Fibroblast of villous mesenchyme (primary cell): ENCODE data around the gene BPIFA2. TPM values are rescaled to one million over a fixed set of nuclear protein-coding genes. Genes with fewer than 3 reads are reported as not detected.
"Not testable (repeated sequence)": the region's sequence is repeated elsewhere in the genome, so short reads cannot be mapped to it uniquely, and the experiment has no call there.

ENCODE experiments used
- DNase-seq: peaks from one replicate; pipeline ENCODE4 v3.0.0-alpha.2; 2010; ENCODE audit warnings: low read depth
- H3K4me3 ChIP-seq: 2 replicates; pipeline ENCODE4 v1.5.1; 2011; ENCODE audit warnings: low read depth, mild to moderate bottlenecking, low read length
- total RNA-seq: library from RNA; depleted of rRNA; stranded (reverse); fragments of >200 nt; gene quantifications from 2 replicates; pipeline ENCODE4 v1.2.3, GENCODE V29; 2012
- TF ChIP-seq, protein P1 (sequence below): IDR thresholded peaks from 2 replicates; pipeline ENCODE4 v1.5.1; 2012; ENCODE audit warnings: low read depth, mild to moderate bottlenecking, low read length; ENCODE audit not compliant: insufficient read depth

Gene BPIFA2, protein sequence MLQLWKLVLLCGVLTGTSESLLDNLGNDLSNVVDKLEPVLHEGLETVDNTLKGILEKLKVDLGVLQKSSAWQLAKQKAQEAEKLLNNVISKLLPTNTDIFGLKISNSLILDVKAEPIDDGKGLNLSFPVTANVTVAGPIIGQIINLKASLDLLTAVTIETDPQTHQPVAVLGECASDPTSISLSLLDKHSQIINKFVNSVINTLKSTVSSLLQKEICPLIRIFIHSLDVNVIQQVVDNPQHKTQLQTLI
- not detected in 2 replicates for total RNA-seq

DNA sequence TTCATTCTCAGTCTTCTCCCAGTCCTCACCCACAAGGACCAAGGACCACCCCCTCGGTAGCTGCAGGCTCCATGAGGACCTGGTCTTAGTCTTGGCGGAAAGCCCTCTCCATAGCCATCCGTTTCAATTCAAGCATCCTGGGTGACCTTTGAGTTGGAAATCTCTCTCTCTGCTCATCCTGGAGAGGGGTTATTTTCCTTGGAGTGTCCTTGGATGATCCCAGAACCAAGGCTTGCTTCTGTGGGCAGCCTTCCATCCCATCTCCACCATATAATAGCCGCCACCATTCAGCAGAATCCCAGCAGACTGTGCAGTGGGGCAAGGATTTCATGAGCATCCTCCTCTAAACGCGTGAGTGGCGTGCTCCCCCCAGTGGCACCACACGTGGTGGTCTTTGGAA lies at the start of gene BPIFA2:
BPIFA2 (plus strand) TSS at position 301 of the 400 bp plus-strand sequence. CDS start 987 bp downstream, outside the sequence.
- TF ChIP-seq, protein P1, sequence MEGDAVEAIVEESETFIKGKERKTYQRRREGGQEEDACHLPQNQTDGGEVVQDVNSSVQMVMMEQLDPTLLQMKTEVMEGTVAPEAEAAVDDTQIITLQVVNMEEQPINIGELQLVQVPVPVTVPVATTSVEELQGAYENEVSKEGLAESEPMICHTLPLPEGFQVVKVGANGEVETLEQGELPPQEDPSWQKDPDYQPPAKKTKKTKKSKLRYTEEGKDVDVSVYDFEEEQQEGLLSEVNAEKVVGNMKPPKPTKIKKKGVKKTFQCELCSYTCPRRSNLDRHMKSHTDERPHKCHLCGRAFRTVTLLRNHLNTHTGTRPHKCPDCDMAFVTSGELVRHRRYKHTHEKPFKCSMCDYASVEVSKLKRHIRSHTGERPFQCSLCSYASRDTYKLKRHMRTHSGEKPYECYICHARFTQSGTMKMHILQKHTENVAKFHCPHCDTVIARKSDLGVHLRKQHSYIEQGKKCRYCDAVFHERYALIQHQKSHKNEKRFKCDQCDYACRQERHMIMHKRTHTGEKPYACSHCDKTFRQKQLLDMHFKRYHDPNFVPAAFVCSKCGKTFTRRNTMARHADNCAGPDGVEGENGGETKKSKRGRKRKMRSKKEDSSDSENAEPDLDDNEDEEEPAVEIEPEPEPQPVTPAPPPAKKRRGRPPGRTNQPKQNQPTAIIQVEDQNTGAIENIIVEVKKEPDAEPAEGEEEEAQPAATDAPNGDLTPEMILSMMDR, result no peak
- DNase-seq, result no peak
- no peak within 1 kb of the TSS for H3K4me3 ChIP-seq

DNA sequence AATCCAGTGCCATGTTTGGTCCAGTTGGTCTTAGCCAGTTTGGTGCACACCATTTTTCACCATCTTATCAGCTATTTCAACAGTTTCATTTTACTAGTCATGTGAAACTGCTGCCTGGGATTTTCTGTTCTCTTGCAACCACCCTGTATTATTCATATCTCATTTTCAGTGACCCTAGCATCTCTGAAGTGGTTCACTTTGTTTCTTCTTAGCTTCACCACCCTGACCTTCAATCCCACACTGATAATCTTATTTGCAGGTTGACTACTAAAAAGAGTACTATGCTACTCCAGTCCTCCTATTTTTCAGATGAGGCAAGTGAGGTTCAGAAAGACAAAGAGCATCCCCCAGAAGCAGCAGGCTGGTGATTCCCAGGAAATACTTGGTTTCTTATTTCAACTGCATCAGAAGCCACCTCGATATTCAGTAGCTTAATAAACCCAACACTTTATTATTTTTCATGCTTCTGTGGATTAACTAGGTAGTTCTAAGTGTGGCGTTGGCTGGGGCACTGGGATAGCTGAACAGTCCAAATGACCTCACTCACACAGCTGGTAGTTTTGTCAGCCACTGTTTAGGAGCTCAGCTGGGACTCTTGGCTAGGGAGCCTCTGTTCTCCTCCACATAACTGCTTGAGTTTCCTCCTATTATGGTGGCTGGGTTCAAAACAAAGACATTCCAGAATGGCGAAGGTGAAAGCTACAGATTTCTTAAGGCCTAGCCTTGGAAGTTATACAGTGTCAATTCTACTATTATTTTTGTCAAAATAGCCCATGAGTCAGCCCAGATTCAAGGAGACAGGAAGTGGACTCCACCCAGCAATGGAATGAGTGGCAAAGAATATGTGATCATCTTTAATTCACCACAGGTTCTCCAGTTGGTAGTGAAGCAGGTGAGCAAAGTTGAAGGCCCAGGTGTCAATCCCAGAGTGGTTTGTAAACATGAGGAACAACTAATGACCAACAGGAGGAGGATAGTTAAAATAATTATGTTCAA lies 47.9 kb upstream of the BPIFA2 start:
- TF ChIP-seq, protein P1, result no peak
- H3K4me3 ChIP-seq, result no peak overlapping the region
- DNase-seq, result no peak

DNA sequence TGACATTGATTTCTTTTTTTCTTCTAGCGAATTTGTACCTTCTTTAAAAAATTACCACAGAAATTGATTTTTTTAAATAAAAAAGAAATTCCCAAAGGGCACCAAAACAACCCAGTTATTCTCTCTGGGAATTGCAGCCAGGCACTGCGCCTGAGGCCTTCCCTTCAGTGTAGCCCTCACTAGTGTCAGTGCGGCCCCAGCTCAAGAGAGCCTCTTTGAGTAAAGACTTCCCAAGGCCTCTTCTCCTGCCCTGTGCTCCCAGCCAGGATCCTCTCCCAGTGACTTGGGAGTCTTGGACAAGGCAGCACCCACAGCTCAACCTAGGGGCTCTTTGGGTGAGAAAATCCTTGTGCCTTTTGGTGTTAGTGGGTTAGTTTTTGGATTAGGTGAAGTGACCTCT lies 47.0 kb upstream of the BPIFA2 start:
- TF ChIP-seq, protein P1, result no peak
- H3K4me3 ChIP-seq, result no peak overlapping the region
- DNase-seq, result no peak

DNA sequence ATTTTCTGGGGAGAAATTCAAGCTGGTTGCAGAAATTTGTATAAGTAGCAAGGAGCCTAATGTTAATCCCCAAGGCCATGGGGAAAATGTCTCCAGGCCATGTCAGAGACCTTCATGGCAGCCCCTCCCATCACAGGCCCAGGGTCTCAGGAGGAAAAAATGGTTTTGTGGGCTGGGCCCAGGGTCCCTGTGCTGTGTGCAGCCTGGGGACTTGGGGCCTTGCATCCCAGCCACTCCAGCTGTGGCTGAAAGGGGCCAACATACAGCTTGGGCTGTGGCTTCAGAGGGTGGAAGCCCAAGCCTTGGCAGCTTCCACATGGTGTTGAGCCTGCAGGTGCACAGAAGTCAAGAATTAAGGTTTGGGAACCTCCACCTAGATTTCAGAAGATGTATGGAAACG lies 45.7 kb upstream of the BPIFA2 start:
- DNase-seq, H3K4me3 ChIP-seq: not testable (repeated sequence)

DNA sequence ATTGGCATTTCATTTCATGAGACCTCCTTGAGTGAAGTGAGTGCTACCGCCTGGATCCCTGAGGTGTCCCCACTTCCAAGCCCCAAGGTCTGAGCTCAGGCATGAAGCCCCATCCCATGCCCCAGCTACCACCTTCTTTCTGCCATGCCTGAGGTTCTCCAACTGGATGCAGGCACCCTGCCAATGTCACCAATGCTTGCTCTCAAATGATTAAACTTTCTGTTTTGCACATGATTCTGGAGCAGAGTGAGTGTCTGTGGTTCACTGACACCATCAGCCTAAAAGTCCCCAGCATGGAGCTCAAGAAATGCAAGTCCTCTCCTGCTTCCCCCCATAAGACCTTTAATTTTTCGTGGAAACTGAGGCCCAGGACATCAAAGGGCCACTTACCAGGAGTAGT lies 43.7 kb upstream of the BPIFA2 start:
- TF ChIP-seq, protein P1, result no peak
- no peak overlapping the region for H3K4me3 ChIP-seq
- DNase-seq, result no peak

DNA sequence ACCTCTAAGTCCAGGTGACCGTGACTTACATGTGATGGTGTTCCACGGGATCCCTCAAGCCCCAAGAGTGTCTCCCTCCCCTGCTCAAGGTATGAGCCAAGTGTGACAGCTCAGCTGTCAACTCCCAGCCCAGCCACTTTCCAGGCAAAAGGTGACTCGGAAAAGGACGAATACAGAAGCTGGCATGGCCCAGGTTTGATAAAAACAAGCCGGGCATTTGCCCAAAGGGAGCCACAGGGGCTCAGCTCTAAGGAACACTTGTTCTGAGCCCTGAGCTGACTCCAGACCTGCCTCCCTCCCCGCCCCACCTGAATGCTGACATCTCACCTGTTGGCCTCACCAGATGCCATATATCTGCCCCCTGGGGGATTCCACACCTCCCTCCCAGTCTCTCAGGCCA lies 43.0 kb upstream of the BPIFA2 start:
- H3K4me3 ChIP-seq, result no peak overlapping the region
- TF ChIP-seq, protein P1, result no peak

DNA sequence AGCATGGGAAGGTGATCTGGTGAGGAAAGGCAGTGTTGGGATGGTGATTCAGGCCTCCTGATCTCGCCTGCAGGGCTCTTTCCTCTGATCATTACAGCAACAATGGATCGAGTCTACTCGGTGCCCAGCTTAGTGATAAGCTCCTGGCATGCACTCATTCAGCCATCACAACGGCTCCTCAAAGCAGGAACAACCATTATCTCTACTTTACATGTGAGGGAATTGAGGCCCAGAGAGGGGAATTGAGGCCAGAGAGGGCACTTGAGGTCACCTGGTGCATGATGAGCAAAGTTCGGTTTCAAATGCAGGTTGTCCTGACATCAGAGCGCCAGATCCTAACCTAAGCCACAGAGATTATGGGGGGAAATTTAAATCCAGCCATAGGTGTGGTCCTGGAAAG lies 42.0 kb upstream of the BPIFA2 start:
- DNase-seq, result no peak
- TF ChIP-seq, protein P1, result no peak
- H3K4me3 ChIP-seq, result no peak overlapping the region

More for the DNA sequence above, 43.0 kb upstream of the BPIFA2 start:
- no peak for DNase-seq
